ENCODE data around the gene PDCD1LG2. TPM values are rescaled to one million over a fixed set of nuclear protein-coding genes. Genes with fewer than 3 reads are reported as not detected.

Gene PDCD1LG2
- total RNA-seq, 1 donor from 2014 or later, result 8.8 TPM

DNA sequence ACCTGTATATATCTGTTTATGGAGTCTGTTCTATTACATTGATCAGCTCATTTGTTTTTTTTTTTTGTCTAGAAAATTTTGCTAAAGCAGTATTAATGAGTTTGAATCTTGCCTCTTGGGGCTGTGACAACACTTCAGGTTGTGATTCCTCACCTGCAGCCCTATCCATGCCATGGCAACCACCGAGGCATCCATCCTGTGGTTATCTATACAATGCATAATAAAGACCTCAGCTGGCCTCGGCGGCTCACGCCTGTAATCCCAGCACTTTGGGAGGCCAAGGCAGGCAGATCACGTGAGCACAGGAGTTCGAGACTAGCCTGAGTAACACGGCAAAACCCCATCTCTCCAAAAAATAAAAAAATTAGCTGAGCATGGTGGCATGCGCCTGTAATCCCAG is 28.1 kb upstream of the PDCD1LG2 start:
- Histone ChIP-seq H3K4me1 (ENCODE audit: insufficient read depth, low read length) (no peaks in the 10 kb centered on the region), H3K79me2 (ENCODE audit: insufficient read depth, low read length) (no peaks in the 10 kb centered on the region), H3K27ac (ENCODE audit: low read depth, low read length) (no peak overlapping the region), H3K9ac (ENCODE audit: low read length) (no peak overlapping the region), H4K20me1 (ENCODE audit: insufficient read depth, low read length) (no peaks in the 10 kb centered on the region), H3K9me3 (ENCODE audit: insufficient read depth, low read depth, low read length) (no peaks in the 10 kb centered on the region), H3K36me3 (ENCODE audit: insufficient read depth, low read length) (no peaks in the 10 kb centered on the region), H3K4me3 (ENCODE audit: insufficient read depth, low read depth, low read length) (no peak overlapping the region), H3K27me3 (ENCODE audit: insufficient read depth, low read length) (no peaks in the 10 kb centered on the region), H2AFZ (ENCODE audit: low read depth, low read length) (no peak overlapping the region), H3K4me2 (ENCODE audit: low read length) (no peak overlapping the region)
- H3K27ac Mint-ChIP-seq (ENCODE audit: unreplicated experiment), result no peak overlapping the region
- H3K27me3 Mint-ChIP-seq (ENCODE audit: low read depth, unreplicated experiment), result no peaks in the 10 kb centered on the region
- H3K4me3 Mint-ChIP-seq (ENCODE audit: unreplicated experiment), result no peak overlapping the region
- peaks cover 7% of the 10 kb centered on the region for H3K9me3 Mint-ChIP-seq (ENCODE audit: unreplicated experiment)
- TF ChIP-seq, protein P1, sequence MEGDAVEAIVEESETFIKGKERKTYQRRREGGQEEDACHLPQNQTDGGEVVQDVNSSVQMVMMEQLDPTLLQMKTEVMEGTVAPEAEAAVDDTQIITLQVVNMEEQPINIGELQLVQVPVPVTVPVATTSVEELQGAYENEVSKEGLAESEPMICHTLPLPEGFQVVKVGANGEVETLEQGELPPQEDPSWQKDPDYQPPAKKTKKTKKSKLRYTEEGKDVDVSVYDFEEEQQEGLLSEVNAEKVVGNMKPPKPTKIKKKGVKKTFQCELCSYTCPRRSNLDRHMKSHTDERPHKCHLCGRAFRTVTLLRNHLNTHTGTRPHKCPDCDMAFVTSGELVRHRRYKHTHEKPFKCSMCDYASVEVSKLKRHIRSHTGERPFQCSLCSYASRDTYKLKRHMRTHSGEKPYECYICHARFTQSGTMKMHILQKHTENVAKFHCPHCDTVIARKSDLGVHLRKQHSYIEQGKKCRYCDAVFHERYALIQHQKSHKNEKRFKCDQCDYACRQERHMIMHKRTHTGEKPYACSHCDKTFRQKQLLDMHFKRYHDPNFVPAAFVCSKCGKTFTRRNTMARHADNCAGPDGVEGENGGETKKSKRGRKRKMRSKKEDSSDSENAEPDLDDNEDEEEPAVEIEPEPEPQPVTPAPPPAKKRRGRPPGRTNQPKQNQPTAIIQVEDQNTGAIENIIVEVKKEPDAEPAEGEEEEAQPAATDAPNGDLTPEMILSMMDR (IDR thresholded peaks at IDR 0.05; ENCODE audit: insufficient read depth, low read depth, low read length), result no peak
- no peak for TF ChIP-seq EZH2 (IDR thresholded peaks at IDR 0.05; ENCODE audit: insufficient read depth, low read length)
- H3K4me1 Mint-ChIP-seq (ENCODE audit: low read depth, unreplicated experiment), result no peaks in the 10 kb centered on the region
- DNase-seq (ENCODE audit: low read depth), result no peak
- H3K36me3 Mint-ChIP-seq (ENCODE audit: low read depth, unreplicated experiment), result no peaks in the 10 kb centered on the region
- FAIRE-seq, result no peak

DNA sequence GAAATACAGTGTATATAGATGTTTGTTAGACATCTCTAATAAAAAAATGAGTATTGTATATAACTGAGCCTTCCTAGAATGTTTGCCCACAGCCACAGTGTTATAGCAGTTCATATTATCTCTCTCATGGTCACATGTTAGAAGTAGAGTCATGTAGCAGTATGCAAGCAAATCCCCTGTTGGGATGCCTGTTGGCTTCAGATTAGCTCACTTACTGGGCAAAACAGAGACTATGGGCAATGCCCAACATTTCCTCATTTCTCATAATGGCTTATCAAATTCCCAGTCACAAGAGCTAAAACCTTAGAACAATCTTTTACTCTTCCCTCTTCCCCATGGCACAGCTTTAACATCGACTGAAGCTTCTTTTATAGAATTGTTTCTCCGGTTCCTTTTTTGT is 27.0 kb upstream of the PDCD1LG2 start:
- Mint-ChIP-seq H3K27me3 (ENCODE audit: low read depth, unreplicated experiment) (no peaks in the 10 kb centered on the region), H3K36me3 (ENCODE audit: low read depth, unreplicated experiment) (no peaks in the 10 kb centered on the region), H3K9me3 (ENCODE audit: unreplicated experiment) (peaks cover 3% of the 10 kb centered on the region), H3K27ac (ENCODE audit: unreplicated experiment) (no peak overlapping the region), H3K4me3 (ENCODE audit: unreplicated experiment) (no peak overlapping the region), H3K4me1 (ENCODE audit: low read depth, unreplicated experiment) (peaks cover 2% of the 10 kb centered on the region)
- Histone ChIP-seq H3K27ac (ENCODE audit: low read depth, low read length) (no peak overlapping the region), H3K4me3 (ENCODE audit: insufficient read depth, low read depth, low read length) (no peak overlapping the region), H4K20me1 (ENCODE audit: insufficient read depth, low read length) (no peaks in the 10 kb centered on the region), H3K79me2 (ENCODE audit: insufficient read depth, low read length) (no peaks in the 10 kb centered on the region), H3K36me3 (ENCODE audit: insufficient read depth, low read length) (no peaks in the 10 kb centered on the region), H3K27me3 (ENCODE audit: insufficient read depth, low read length) (no peaks in the 10 kb centered on the region), H2AFZ (ENCODE audit: low read depth, low read length) (no peak overlapping the region), H3K9me3 (ENCODE audit: insufficient read depth, low read depth, low read length) (no peaks in the 10 kb centered on the region), H3K4me2 (ENCODE audit: low read length) (no peak overlapping the region), H3K4me1 (ENCODE audit: insufficient read depth, low read length) (no peaks in the 10 kb centered on the region), H3K9ac (ENCODE audit: low read length) (no peak overlapping the region)
- DNase-seq (ENCODE audit: low read depth), result no peak
- TF ChIP-seq, protein P1 (IDR thresholded peaks at IDR 0.05; ENCODE audit: insufficient read depth, low read depth, low read length), result no peak
- no peak for TF ChIP-seq EZH2 (IDR thresholded peaks at IDR 0.05; ENCODE audit: insufficient read depth, low read length)
- no peak for FAIRE-seq

DNA sequence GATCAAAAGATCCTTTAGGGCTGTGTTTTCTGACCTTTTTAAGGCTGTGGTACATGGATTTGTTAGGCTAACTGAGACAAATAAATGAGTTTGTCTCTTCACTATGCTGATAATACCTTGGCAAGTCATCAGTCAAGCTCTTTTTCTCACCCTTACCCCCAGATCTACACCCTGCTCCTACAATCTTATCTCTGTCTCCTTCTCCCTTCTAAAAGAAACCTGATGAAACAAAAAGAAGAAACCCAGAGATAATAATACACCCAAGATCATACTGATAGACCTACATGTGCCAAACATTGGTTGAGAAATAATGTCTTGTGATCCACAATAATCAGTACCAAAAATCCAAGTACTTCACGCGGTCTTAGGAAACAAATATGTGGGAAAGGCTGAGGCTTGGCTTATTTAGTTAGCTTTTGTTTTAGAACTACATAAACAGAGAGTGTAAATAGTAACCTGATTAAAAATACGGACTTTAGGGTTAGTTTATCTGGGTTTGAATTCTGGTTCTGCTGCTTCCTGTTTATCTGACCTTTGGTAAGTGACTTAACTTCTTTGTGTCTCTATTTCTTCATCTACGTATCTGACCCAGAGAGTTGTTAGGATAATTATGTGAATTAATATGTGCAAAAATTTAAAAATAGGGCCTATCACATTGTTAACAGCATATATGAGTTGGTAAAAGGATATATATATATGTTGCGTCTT is 24.8 kb upstream of the PDCD1LG2 start:
- Histone ChIP-seq H3K27me3 (ENCODE audit: insufficient read depth, low read length) (no peaks in the 10 kb centered on the region), H3K79me2 (ENCODE audit: insufficient read depth, low read length) (no peaks in the 10 kb centered on the region), H3K9me3 (ENCODE audit: insufficient read depth, low read depth, low read length) (no peaks in the 10 kb centered on the region), H3K4me2 (ENCODE audit: low read length) (no peak overlapping the region), H3K27ac (ENCODE audit: low read depth, low read length) (no peak overlapping the region), H2AFZ (ENCODE audit: low read depth, low read length) (no peak overlapping the region), H4K20me1 (ENCODE audit: insufficient read depth, low read length) (no peaks in the 10 kb centered on the region), H3K36me3 (ENCODE audit: insufficient read depth, low read length) (no peaks in the 10 kb centered on the region), H3K4me3 (ENCODE audit: insufficient read depth, low read depth, low read length) (no peak overlapping the region), H3K9ac (ENCODE audit: low read length) (no peak overlapping the region), H3K4me1 (ENCODE audit: insufficient read depth, low read length) (no peaks in the 10 kb centered on the region)
- Mint-ChIP-seq H3K9me3 (ENCODE audit: unreplicated experiment) (peaks cover 3% of the 10 kb centered on the region), H3K36me3 (ENCODE audit: low read depth, unreplicated experiment) (no peaks in the 10 kb centered on the region), H3K4me3 (ENCODE audit: unreplicated experiment) (no peak overlapping the region), H3K27ac (ENCODE audit: unreplicated experiment) (no peak overlapping the region), H3K27me3 (ENCODE audit: low read depth, unreplicated experiment) (no peaks in the 10 kb centered on the region), H3K4me1 (ENCODE audit: low read depth, unreplicated experiment) (peaks cover 7% of the 10 kb centered on the region)
- FAIRE-seq (no peak), DNase-seq (ENCODE audit: low read depth) (no peak)
- TF ChIP-seq EZH2 (IDR thresholded peaks at IDR 0.05; ENCODE audit: insufficient read depth, low read length), result no peak

All from astrocyte (in vitro differentiated cells and primary cell).